GM23248 (cell line): ENCODE measurements around the gene IDH3G.

Source experiments
- EZH2 ChIP-seq: fragments of 200-600 bp; sonication (generic); IDR thresholded peaks from 2 replicates; pipeline ENCODE4 v1.6.1; 2018; ENCODE audit warnings: antibody characterized with exemption, mild to moderate bottlenecking; ENCODE audit not compliant: insufficient read depth, poor library complexity, severe bottlenecking
- EZH2phosphoT487 ChIP-seq: fragments of 200-600 bp; sonication (generic); IDR thresholded peaks from 2 replicates; pipeline ENCODE4 v1.6.1; 2018; ENCODE audit warnings: antibody characterized with exemption, moderate library complexity, mild to moderate bottlenecking, low read depth; ENCODE audit not compliant: insufficient read depth

- TF ChIP-seq EZH2 (no peak), EZH2phosphoT487 (no peak)
These were observed 53.4 kb downstream of the IDH3G start for GRCh38 chrX:153740631-153741222.
